Right atrium auricular region (tissue), 2 donors: ENCODE data around the gene PNPLA7. TPM values are rescaled to one million over a fixed set of nuclear protein-coding genes. Genes with fewer than 3 reads are reported as not detected.
"Not testable (repeated sequence)": the region's sequence is repeated elsewhere in the genome, so short reads cannot be mapped to it uniquely, and the experiment has no call there.

Source experiments
- DNase-seq: peaks from one replicate; pipeline ENCODE4 v3.0.0-alpha.2; 2019; ENCODE audit warnings: low spot score
- H3K27ac ChIP-seq, 2 donors: fragments of 200-600 bp; sonication (generic); 1 replicate in 1 of 2; 2 replicates in 1 of 2; pipeline ENCODE4 v1.5.1; 2016 to 2019
- H3K27me3 ChIP-seq, 2 donors: fragments of 200-600 bp; sonication (generic); one replicate each; pipeline versions ENCODE4 v1.5.1 to v1.6.0; 2017 to 2019
- H3K36me3 ChIP-seq: fragments of 200-600 bp; sonication (generic); one replicate; pipeline ENCODE4 v1.5.1; 2016
- H3K4me1 ChIP-seq, 2 donors: fragments of 200-600 bp; sonication (generic); one replicate each; pipeline versions ENCODE4 v1.5.1 to v1.6.0; 2017 to 2019
- H3K4me3 ChIP-seq, 2 donors: fragments of 200-600 bp; sonication (generic); 1 replicate in 1 of 2; 2 replicates in 1 of 2; pipeline ENCODE4 v1.5.1; 2017 to 2019; ENCODE audit warnings: mild to moderate bottlenecking in 1 of 2, moderate library complexity in 1 of 2
- H3K9me3 ChIP-seq, 2 donors: fragments of 200-600 bp; sonication (generic); one replicate each; pipeline ENCODE4 v1.5.1; 2019
- CTCF ChIP-seq, 2 donors: fragments of 200-600 bp; sonication (generic); IDR thresholded peaks; one replicate each; pipeline ENCODE4 v1.5.1; 2019; ENCODE audit warnings: antibody characterized with exemption in 2 of 2
- total RNA-seq, 2 donors: library from RNA; depleted of rRNA; stranded (reverse); fragments of >200 nt; gene quantifications; one replicate each; pipeline ENCODE4 v1.1.0, GENCODE V29; 2016

The PNPLA7 gene
- total RNA-seq, 2 donors from 2014 or later, result 4.4 to 4.6 TPM

GRCh38 chr9:137556069-137556838, 6.1 kb upstream of the PNPLA7 start:
- Histone ChIP-seq H3K27me3 (no peaks in the 10 kb centered on the region), H3K4me1 (peaks cover 0 to 16% of the 10 kb centered on the region in 2 donors), H3K27ac (peak overlapping the region; percentile 9 to 18), H3K9me3 (no peaks in the 10 kb centered on the region), H3K36me3 (peaks cover 29% of the 10 kb centered on the region), H3K4me3 (no peak overlapping the region)
- DNase-seq, result no peak
- TF ChIP-seq CTCF (IDR thresholded peaks at IDR 0.05), result no peak

- no peak for TF ChIP-seq CTCF (IDR thresholded peaks at IDR 0.05)
- Histone ChIP-seq H3K9me3 (no peaks in the 10 kb centered on the region), H3K4me3 (no peak overlapping the region), H3K27me3 (no peaks in the 10 kb centered on the region), H3K36me3 (peaks cover 29% of the 10 kb centered on the region), H3K27ac (no peak overlapping the region), H3K4me1 (peaks cover 0 to 19% of the 10 kb centered on the region in 2 donors)
- no peak for DNase-seq
Measured at GRCh38 chr9:137555179-137555578, 5.0 kb upstream of the PNPLA7 start.

GRCh38 chr9:137554349-137554748, 4.1 kb upstream of the PNPLA7 start:
- H3K4me3 ChIP-seq, result no peak overlapping the region
- DNase-seq, result no peak
- TF ChIP-seq CTCF (IDR thresholded peaks at IDR 0.05), result no peak
- peaks cover 29% of the 10 kb centered on the region for H3K36me3 ChIP-seq
- H3K27me3 ChIP-seq, result no peaks in the 10 kb centered on the region
- no peaks in the 10 kb centered on the region for H3K9me3 ChIP-seq
- H3K4me1 ChIP-seq, result peaks cover 0 to 27% of the 10 kb centered on the region in 2 donors
- H3K27ac ChIP-seq, result no peak overlapping the region

- H3K4me1 ChIP-seq, result peaks cover 0 to 33% of the 10 kb centered on the region in 2 donors
- H3K9me3 ChIP-seq, H3K4me3 ChIP-seq, H3K27ac ChIP-seq, H3K27me3 ChIP-seq, DNase-seq: not testable (repeated sequence)
- peaks cover 29% of the 10 kb centered on the region for H3K36me3 ChIP-seq
Measured at GRCh38 chr9:137553654-137554053, 3.5 kb upstream of the PNPLA7 start.

- Histone ChIP-seq H3K27ac (peak overlapping the region; percentile 89 to 90), H3K27me3 (no peaks in the 10 kb centered on the region), H3K4me3 (peak overlapping the region; percentile 85 to 95), H3K9me3 (no peaks in the 10 kb centered on the region), H3K4me1 (peaks cover 0 to 33% of the 10 kb centered on the region in 2 donors), H3K36me3 (peaks cover 22% of the 10 kb centered on the region)
- no peak for TF ChIP-seq CTCF (IDR thresholded peaks at IDR 0.05)
- no peak for DNase-seq
Measured at GRCh38 chr9:137552022-137552768, 2.0 kb upstream of the PNPLA7 start.

- Histone ChIP-seq H3K27ac (peak within 1 kb of the TSS; percentile 91 to 95), H3K36me3 (peaks cover 15% of the 10 kb centered on the region), H3K27me3 (no peaks in the 10 kb centered on the region), H3K4me1 (peaks cover 0 to 32% of the 10 kb centered on the region in 2 donors), H3K4me3 (peak within 1 kb of the TSS; percentile 85 to 95), H3K9me3 (no peaks in the 10 kb centered on the region)
- DNase-seq, result peak; percentile 85
- TF ChIP-seq CTCF (IDR thresholded peaks at IDR 0.05), result peak in 1 of 2 donors; percentile 55
Measured at GRCh38 chr9:137551264-137552021, 1.2 kb upstream of the PNPLA7 start, which contains the start of gene MRPL41. MRPL41 (plus strand) TSS chr9:137551879; CDS start chr9:137552082, 203 bp downstream.

- Histone ChIP-seq H3K27ac (peak overlapping the region; percentile 91 to 95), H3K4me3 (peak overlapping the region; percentile 85 to 95), H3K4me1 (peaks cover 0 to 28% of the 10 kb centered on the region in 2 donors), H3K36me3 (peaks cover 10% of the 10 kb centered on the region)
- not testable (repeated sequence) for H3K9me3 ChIP-seq, DNase-seq, H3K27me3 ChIP-seq
Measured at GRCh38 chr9:137550958-137551263, 709 bp upstream of the PNPLA7 start.
